Esophagus squamous epithelium (tissue), 5 donors: ENCODE data around the gene HSF2BP. TPM values are rescaled to one million over a fixed set of nuclear protein-coding genes. Genes with fewer than 3 reads are reported as not detected.

Experiments
- DNase-seq: peaks from one replicate; lab custom pipeline; 2025; lab: John Stamatoyannopoulos, UW
- H3K27ac ChIP-seq, 4 donors: fragments of 200-600 bp; sonication (generic); one replicate each; pipeline ENCODE4 v1.5.1; 2016 to 2019; ENCODE audit warnings: mild to moderate bottlenecking in 1 of 4
- H3K27me3 ChIP-seq, 4 donors: fragments of 200-600 bp; sonication (generic); 1 replicate in 3 of 4; 2 replicates in 1 of 4; pipeline versions ENCODE4 v1.5.1 to v1.6.0; 2017 to 2021; ENCODE audit warnings: antibody characterized with exemption in 1 of 4
- H3K36me3 ChIP-seq, 3 donors: fragments of 200-600 bp; sonication (generic); one replicate each; pipeline ENCODE4 v1.5.1; 2016 to 2019
- H3K4me1 ChIP-seq, 3 donors: fragments of 200-600 bp; sonication (generic); one replicate each; pipeline ENCODE4 v1.5.1; 2017 to 2019
- H3K4me3 ChIP-seq, 4 donors: fragments of 200-600 bp; sonication (generic); 1 replicate in 3 of 4; 2 replicates in 1 of 4; pipeline ENCODE4 v1.5.1; 2016 to 2019; ENCODE audit warnings: mild to moderate bottlenecking in 2 of 4, moderate library complexity in 1 of 4
- H3K9me3 ChIP-seq, 3 donors: fragments of 200-600 bp; sonication (generic); one replicate each; pipeline ENCODE4 v1.5.1; 2016 to 2019
- CTCF ChIP-seq, 6 experiments: fragments of 450-650 bp in 4 of 6; fragments of 200-600 bp in 2 of 6; sonication (generic) in 2 of 6; IDR thresholded peaks; one replicate each; pipeline ENCODE4 v1.5.1; 2016 to 2019; ENCODE audit warnings: antibody characterized with exemption in 6 of 6, mild to moderate bottlenecking in 4 of 6, moderate library complexity in 4 of 6
- POLR2A ChIP-seq, 4 donors: fragments of 450-650 bp; IDR thresholded peaks; one replicate each; pipeline ENCODE4 v1.6.1; 2017; ENCODE audit warnings: antibody characterized with exemption in 4 of 4, mild to moderate bottlenecking in 4 of 4, moderate library complexity in 3 of 4
- WGBS, 2 donors: methylation state at CpG; one replicate each; pipeline ENCODE4 v1.1.5; 2018; 5-methylcytosine and 5-hydroxymethylcytosine counted together
- intact Hi-C: fragments of 100-400 bp; cut with DNase I; formaldehyde crosslinking; loops from one replicate; pipeline ENCODE4 v1.15.0; 2022
- total RNA-seq, 4 donors: library from RNA; depleted of rRNA; stranded (reverse); fragments of >200 nt; gene quantifications; one replicate each; pipeline ENCODE4 v1.1.0, GENCODE V29; 2016
- donor health status: DM: yes; HTN: yes; CAD: no.

HSF2BP gene
- total RNA-seq, 4 donors from 2014 or later, result 0.35 to 1.1 (median 0.76) TPM; not detected in 1

GRCh38 chr21:43632373-43632905 is 26.8 kb downstream of the HSF2BP start:
- 73 to 75% methylated on average over 4 to 5 of the region's 5 CpGs for WGBS, 2 donors
- Histone ChIP-seq H3K4me3 (no peak overlapping the region), H3K27ac (no peak overlapping the region), H3K4me1 (no peaks in the 10 kb centered on the region), H3K27me3 (no peaks in the 10 kb centered on the region), H3K36me3 (no peaks in the 10 kb centered on the region), H3K9me3 (no peaks in the 10 kb centered on the region)
- no peak for TF ChIP-seq CTCF (IDR thresholded peaks at IDR 0.05)
- no peak for TF ChIP-seq POLR2A (IDR thresholded peaks at IDR 0.05)
- intact Hi-C loops, result no loop called here
- DNase-seq, result no peak

GRCh38 chr21:43631411-43632107 is 27.7 kb downstream of the HSF2BP start:
- WGBS, 2 donors, result 85 to 88% methylated on average over 9 to 10 of the region's 14 CpGs
- no peak for DNase-seq
- Histone ChIP-seq H3K27ac (no peak overlapping the region), H3K4me1 (no peaks in the 10 kb centered on the region), H3K9me3 (no peaks in the 10 kb centered on the region), H3K27me3 (no peaks in the 10 kb centered on the region), H3K4me3 (no peak overlapping the region), H3K36me3 (no peaks in the 10 kb centered on the region)
- intact Hi-C loops, result no loop called here
- no peak for TF ChIP-seq POLR2A (IDR thresholded peaks at IDR 0.05)
- no peak for TF ChIP-seq CTCF (IDR thresholded peaks at IDR 0.05)

- no peaks in the 10 kb centered on the region for H3K9me3 ChIP-seq
- WGBS, 2 donors, result 79 to 89% methylated on average over 2 of the region's 2 CpGs
- no peaks in the 10 kb centered on the region for H3K36me3 ChIP-seq
- no peak for TF ChIP-seq CTCF (IDR thresholded peaks at IDR 0.05)
- no peak for TF ChIP-seq POLR2A (IDR thresholded peaks at IDR 0.05)
- intact Hi-C loops, result no loop called here
- H3K27ac ChIP-seq, result no peak overlapping the region
- no peaks in the 10 kb centered on the region for H3K4me1 ChIP-seq
- no peak overlapping the region for H3K4me3 ChIP-seq
- no peak for DNase-seq
- H3K27me3 ChIP-seq, result no peaks in the 10 kb centered on the region
Observed at GRCh38 chr21:43627527-43627926, 31.8 kb downstream of the HSF2BP start.

- peaks cover 0 to 1% (median 0%) of the 10 kb centered on the region in 3 donors for H3K9me3 ChIP-seq
- TF ChIP-seq POLR2A (IDR thresholded peaks at IDR 0.05) (no peak), CTCF (IDR thresholded peaks at IDR 0.05) (no peak)
- H3K4me3 ChIP-seq, result no peak overlapping the region
- H3K27ac ChIP-seq, result no peak overlapping the region
- H3K4me1 ChIP-seq, result no peaks in the 10 kb centered on the region
- H3K36me3 ChIP-seq, result no peaks in the 10 kb centered on the region
- WGBS, 2 donors, result 41 to 59% methylated on average over 3 of the region's 3 CpGs
- intact Hi-C loops, result no loop called here
- H3K27me3 ChIP-seq, result no peaks in the 10 kb centered on the region
- DNase-seq, result no peak
Observed at GRCh38 chr21:43626390-43626789, 32.9 kb downstream of the HSF2BP start.

GRCh38 chr21:43624339-43624738 is 34.9 kb downstream of the HSF2BP start:
- H3K4me1 ChIP-seq, result no peaks in the 10 kb centered on the region
- no peaks in the 10 kb centered on the region for H3K36me3 ChIP-seq
- H3K4me3 ChIP-seq, result no peak overlapping the region
- DNase-seq, result no peak
- peaks cover 0 to 17% (median 13%) of the 10 kb centered on the region in 3 donors for H3K9me3 ChIP-seq
- H3K27me3 ChIP-seq, result no peaks in the 10 kb centered on the region
- no peak overlapping the region for H3K27ac ChIP-seq
- no peak for TF ChIP-seq CTCF (IDR thresholded peaks at IDR 0.05)
- TF ChIP-seq POLR2A (IDR thresholded peaks at IDR 0.05), result no peak
- 84 to 95% methylated on average over 4 of the region's 4 CpGs for WGBS, 2 donors
- intact Hi-C loops, result no loop called here
